HepG2 (cell line): ENCODE data around the gene UBE2I. TPM values are rescaled to one million over a fixed set of nuclear protein-coding genes. Genes with fewer than 3 reads are reported as not detected.

Experiments
- CAMTA2 ChIP-seq: sonication (generic); formaldehyde crosslinking; IDR thresholded peaks from 2 replicates; pipeline ENCODE4 v1.4.0; 2020; ENCODE audit warnings: mild to moderate bottlenecking, missing genetic modification reagents, borderline replicate concordance
- HIVEP1 ChIP-seq: sonication (generic); formaldehyde crosslinking; IDR thresholded peaks from 2 replicates; pipeline ENCODE4 v1.4.0; 2020; ENCODE audit warnings: mild to moderate bottlenecking, missing genetic modification reagents
- HNF4G ChIP-seq, 2 experiments: sonication (generic) in 1 of 2; formaldehyde crosslinking in 1 of 2; IDR thresholded peaks; 2 replicates each; pipeline versions ENCODE4 v1.4.0 to v1.6.1; 2011 to 2020; ENCODE audit warnings: borderline replicate concordance in 2 of 2, low read depth in 2 of 2, mild to moderate bottlenecking in 2 of 2, low read length in 1 of 2, missing genetic modification reagents in 1 of 2, moderate library complexity in 1 of 2
- IRX3 ChIP-seq: sonication (generic); formaldehyde crosslinking; IDR thresholded peaks from 2 replicates; pipeline ENCODE4 v1.8.1; 2023; ENCODE audit warnings: mild to moderate bottlenecking, low read depth, missing genetic modification reagents, borderline replicate concordance
- KDM5A ChIP-seq: fragments of 200-600 bp; sonication (generic); IDR thresholded peaks from 2 replicates; pipeline ENCODE4 v1.7.0; 2018; ENCODE audit warnings: antibody characterized with exemption, mild to moderate bottlenecking, low read length, borderline replicate concordance
- NR3C1 ChIP-seq: sonication (generic); formaldehyde crosslinking; IDR thresholded peaks from 2 replicates; pipeline ENCODE4 v1.4.0; 2020; ENCODE audit warnings: missing genetic modification reagents
- POLR2A ChIP-seq, 2 experiments: IDR thresholded peaks; 2 replicates each; pipeline ENCODE4 v1.6.1; 2011; ENCODE audit warnings: low read depth in 2 of 2, low read length in 2 of 2, mild to moderate bottlenecking in 1 of 2, moderate library complexity in 1 of 2; ENCODE audit not compliant: insufficient read depth in 1 of 2
- POLR2G ChIP-seq: fragments of 200-400 bp; formaldehyde crosslinking; IDR thresholded peaks from 2 replicates; pipeline ENCODE4 v1.6.1; 2018; ENCODE audit warnings: mild to moderate bottlenecking, low read depth, low read length, moderate library complexity
- RELA ChIP-seq: sonication (generic); formaldehyde crosslinking; IDR thresholded peaks from 2 replicates; pipeline ENCODE4 v1.4.0; 2020; ENCODE audit warnings: missing genetic modification reagents
- SMAD9 ChIP-seq: sonication (generic); formaldehyde crosslinking; IDR thresholded peaks from 2 replicates; pipeline ENCODE4 v1.5.1; 2020; ENCODE audit warnings: mild to moderate bottlenecking, missing genetic modification reagents
- ZFP62 ChIP-seq: sonication (generic); formaldehyde crosslinking; IDR thresholded peaks from 2 replicates; pipeline ENCODE4 v1.4.0; 2020; ENCODE audit warnings: missing genetic modification reagents
- ZNF572 ChIP-seq: sonication (generic); formaldehyde crosslinking; IDR thresholded peaks from 2 replicates; pipeline ENCODE4 v1.5.1; 2020; ENCODE audit warnings: mild to moderate bottlenecking, missing genetic modification reagents
- ZNF672 ChIP-seq: sonication (generic); formaldehyde crosslinking; IDR thresholded peaks from 2 replicates; pipeline ENCODE4 v1.8.1; 2022; ENCODE audit warnings: missing genetic modification reagents
- ZNF7 ChIP-seq: IDR thresholded peaks from 2 replicates; pipeline ENCODE4 v1.6.1; 2016; ENCODE audit warnings: missing biosample characterization, missing genetic modification reagents
- ZNF776 ChIP-seq: sonication (generic); formaldehyde crosslinking; IDR thresholded peaks from 2 replicates; pipeline ENCODE4 v1.4.0; 2020; ENCODE audit warnings: mild to moderate bottlenecking, missing genetic modification reagents
- ZSCAN12 ChIP-seq: sonication (generic); formaldehyde crosslinking; IDR thresholded peaks from 2 replicates; pipeline ENCODE4 v1.9.0; 2021; ENCODE audit warnings: mild to moderate bottlenecking, missing genetic modification reagents
- polyA plus RNA-seq, 8 experiments: library from polyadenylated mRNA; depleted of rRNA in 3 of 8; stranded (reverse) in 7 of 8; unstranded in 1 of 8; fragments of >200 nt; fragmentation: Illumina TruSeq in 4 of 8; extraction: Trizol in 4 of 8; gene quantifications; 2 replicates each; pipeline versions ENCODE4 v1.2.1 to v1.2.3, GENCODE V29; 2011 to 2016; ENCODE audit warnings: low read depth in 4 of 8, missing spikeins in 1 of 8, mixed read lengths in 1 of 8; ENCODE audit not compliant: insufficient read depth in 1 of 8
- total RNA-seq, 5 experiments: library from RNA; depleted of rRNA; stranded (reverse); fragments of >200 nt; fragmentation: Illumina TruSeq; extraction: Trizol; gene quantifications; 2 replicates each; pipeline ENCODE4 v1.2.3, GENCODE V29; 2016; ENCODE audit warnings: low read depth in 1 of 5
- TF ChIP-seq, protein P1 (sequence below): sonication (generic); formaldehyde crosslinking; IDR thresholded peaks from 2 replicates; pipeline ENCODE4 v1.5.0; 2020; ENCODE audit warnings: mild to moderate bottlenecking, missing genetic modification reagents, moderate library complexity
- TF ChIP-seq, protein P2 (sequence below): sonication (generic); formaldehyde crosslinking; IDR thresholded peaks from 2 replicates; pipeline ENCODE4 v1.8.0; 2023; ENCODE audit warnings: mild to moderate bottlenecking, missing genetic modification reagents
- TF ChIP-seq, protein P3 (sequence below): sonication (generic); formaldehyde crosslinking; IDR thresholded peaks from 2 replicates; pipeline ENCODE4 v1.5.1; 2020; ENCODE audit warnings: mild to moderate bottlenecking, missing genetic modification reagents, moderate library complexity
- TF ChIP-seq, protein P4 (sequence below): sonication (generic); formaldehyde crosslinking; IDR thresholded peaks from 2 replicates; pipeline ENCODE4 v1.8.0; 2022; ENCODE audit warnings: mild to moderate bottlenecking, missing genetic modification reagents, moderate library complexity

The UBE2I gene
- total and polyA plus RNA-seq, 2 of the 13 experiments (the other 11 are each of a cell fraction or from before 2014, with no cell fraction given): 75.8 to 98.9 TPM

DNA sequence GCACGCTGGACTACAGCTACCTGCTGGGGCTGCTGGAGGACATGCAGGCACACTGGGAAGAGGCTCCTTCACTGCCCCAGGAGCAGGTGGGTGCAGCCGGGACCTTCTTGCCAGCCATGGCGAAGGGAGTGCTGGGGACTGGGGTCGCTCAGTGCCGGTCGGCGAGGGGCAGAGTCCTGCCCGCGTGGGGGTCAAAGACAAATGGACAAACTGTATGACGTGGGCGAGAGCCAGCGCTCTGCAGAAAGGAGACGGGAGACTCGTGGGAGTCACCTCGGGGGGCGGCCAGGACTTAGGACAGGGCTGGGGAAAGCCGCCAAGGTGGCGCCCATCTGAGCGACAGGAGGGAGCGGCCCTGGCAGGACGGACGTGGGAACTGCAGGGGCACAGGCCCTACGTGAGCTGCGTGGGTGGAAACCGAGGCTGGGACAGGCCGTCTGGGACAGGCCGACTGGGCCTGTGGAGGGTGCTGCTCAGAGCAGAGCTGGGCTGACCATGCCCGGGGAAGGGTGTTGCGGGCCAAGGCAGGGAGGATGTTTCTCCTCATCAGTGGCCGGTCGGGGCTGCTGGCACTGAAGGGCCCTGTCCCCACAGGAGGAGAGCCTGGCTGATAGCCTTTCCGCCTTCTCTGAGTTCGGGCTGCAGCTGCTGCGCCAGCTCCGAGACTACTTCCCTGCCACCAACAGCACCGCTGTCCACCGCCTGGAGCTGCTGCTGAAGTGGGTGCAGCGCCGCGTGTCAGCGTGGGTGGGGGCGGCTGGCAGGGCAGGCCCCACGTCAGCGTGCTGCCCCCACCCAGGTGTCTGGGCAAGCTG, 34.2 kb downstream of the UBE2I start (continued):
- TF ChIP-seq, protein P1, sequence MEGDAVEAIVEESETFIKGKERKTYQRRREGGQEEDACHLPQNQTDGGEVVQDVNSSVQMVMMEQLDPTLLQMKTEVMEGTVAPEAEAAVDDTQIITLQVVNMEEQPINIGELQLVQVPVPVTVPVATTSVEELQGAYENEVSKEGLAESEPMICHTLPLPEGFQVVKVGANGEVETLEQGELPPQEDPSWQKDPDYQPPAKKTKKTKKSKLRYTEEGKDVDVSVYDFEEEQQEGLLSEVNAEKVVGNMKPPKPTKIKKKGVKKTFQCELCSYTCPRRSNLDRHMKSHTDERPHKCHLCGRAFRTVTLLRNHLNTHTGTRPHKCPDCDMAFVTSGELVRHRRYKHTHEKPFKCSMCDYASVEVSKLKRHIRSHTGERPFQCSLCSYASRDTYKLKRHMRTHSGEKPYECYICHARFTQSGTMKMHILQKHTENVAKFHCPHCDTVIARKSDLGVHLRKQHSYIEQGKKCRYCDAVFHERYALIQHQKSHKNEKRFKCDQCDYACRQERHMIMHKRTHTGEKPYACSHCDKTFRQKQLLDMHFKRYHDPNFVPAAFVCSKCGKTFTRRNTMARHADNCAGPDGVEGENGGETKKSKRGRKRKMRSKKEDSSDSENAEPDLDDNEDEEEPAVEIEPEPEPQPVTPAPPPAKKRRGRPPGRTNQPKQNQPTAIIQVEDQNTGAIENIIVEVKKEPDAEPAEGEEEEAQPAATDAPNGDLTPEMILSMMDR (CRISPR knock-in tag): 0 out of 2 replicates have a peak, but pooled peaks have one; percentile 3
- TF ChIP-seq ZNF672 (CRISPR knock-in tag) (no peak), ZSCAN12 (CRISPR knock-in tag) (no peak), KDM5A (peak; percentile 42; the same call in 1 of the 2 replicates), POLR2A (IDR thresholded peaks at IDR 0.05; ENCODE audit: insufficient read depth in 1 of 2, low read depth in 2 of 2, low read length in 2 of 2) (peak; percentile 72 to 81), NR3C1 (CRISPR knock-in tag) (no peak), ZNF7 (CRISPR knock-in tag) (no peak), POLR2G (peak; percentile 46; the same call in 1 of the 2 replicates), SMAD9 (CRISPR knock-in tag) (no peak), ZFP62 (CRISPR knock-in tag) (no peak), HNF4G (IDR thresholded peaks at IDR 0.05; ENCODE audit: borderline replicate concordance, low read depth, low read length) (no peak), HNF4G (CRISPR knock-in tag; IDR thresholded peaks at IDR 0.05; ENCODE audit: borderline replicate concordance, low read depth) (0 out of 2 replicates have a peak, but pooled peaks have one; percentile 35), HIVEP1 (CRISPR knock-in tag) (peak; percentile 52; the same call in 1 of the 2 replicates), IRX3 (CRISPR knock-in tag) (no peak), CAMTA2 (CRISPR knock-in tag) (0 out of 2 replicates have a peak, but pooled peaks have one; percentile 33), ZNF776 (CRISPR knock-in tag) (no peak), ZNF572 (0 out of 2 replicates have a peak, but pooled peaks have one; percentile 43), RELA (no peak)
- TF ChIP-seq, protein P2, sequence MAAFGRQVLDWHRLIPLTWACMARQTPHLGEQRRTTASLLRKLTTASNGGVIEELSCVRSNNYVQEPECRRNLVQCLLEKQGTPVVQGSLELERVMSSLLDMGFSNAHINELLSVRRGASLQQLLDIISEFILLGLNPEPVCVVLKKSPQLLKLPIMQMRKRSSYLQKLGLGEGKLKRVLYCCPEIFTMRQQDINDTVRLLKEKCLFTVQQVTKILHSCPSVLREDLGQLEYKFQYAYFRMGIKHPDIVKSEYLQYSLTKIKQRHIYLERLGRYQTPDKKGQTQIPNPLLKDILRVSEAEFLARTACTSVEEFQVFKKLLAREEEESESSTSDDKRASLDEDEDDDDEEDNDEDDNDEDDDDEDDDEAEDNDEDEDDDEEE (CRISPR knock-in tag): peak; percentile 46; the same call in 1 of the 2 replicates
- TF ChIP-seq, protein P3, sequence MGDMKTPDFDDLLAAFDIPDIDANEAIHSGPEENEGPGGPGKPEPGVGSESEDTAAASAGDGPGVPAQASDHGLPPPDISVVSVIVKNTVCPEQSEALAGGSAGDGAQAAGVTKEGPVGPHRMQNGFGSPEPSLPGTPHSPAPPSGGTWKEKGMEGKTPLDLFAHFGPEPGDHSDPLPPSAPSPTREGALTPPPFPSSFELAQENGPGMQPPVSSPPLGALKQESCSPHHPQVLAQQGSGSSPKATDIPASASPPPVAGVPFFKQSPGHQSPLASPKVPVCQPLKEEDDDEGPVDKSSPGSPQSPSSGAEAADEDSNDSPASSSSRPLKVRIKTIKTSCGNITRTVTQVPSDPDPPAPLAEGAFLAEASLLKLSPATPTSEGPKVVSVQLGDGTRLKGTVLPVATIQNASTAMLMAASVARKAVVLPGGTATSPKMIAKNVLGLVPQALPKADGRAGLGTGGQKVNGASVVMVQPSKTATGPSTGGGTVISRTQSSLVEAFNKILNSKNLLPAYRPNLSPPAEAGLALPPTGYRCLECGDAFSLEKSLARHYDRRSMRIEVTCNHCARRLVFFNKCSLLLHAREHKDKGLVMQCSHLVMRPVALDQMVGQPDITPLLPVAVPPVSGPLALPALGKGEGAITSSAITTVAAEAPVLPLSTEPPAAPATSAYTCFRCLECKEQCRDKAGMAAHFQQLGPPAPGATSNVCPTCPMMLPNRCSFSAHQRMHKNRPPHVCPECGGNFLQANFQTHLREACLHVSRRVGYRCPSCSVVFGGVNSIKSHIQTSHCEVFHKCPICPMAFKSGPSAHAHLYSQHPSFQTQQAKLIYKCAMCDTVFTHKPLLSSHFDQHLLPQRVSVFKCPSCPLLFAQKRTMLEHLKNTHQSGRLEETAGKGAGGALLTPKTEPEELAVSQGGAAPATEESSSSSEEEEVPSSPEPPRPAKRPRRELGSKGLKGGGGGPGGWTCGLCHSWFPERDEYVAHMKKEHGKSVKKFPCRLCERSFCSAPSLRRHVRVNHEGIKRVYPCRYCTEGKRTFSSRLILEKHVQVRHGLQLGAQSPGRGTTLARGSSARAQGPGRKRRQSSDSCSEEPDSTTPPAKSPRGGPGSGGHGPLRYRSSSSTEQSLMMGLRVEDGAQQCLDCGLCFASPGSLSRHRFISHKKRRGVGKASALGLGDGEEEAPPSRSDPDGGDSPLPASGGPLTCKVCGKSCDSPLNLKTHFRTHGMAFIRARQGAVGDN (CRISPR knock-in tag): peak; percentile 61; the same call in 1 of the 2 replicates
- TF ChIP-seq, protein P4, sequence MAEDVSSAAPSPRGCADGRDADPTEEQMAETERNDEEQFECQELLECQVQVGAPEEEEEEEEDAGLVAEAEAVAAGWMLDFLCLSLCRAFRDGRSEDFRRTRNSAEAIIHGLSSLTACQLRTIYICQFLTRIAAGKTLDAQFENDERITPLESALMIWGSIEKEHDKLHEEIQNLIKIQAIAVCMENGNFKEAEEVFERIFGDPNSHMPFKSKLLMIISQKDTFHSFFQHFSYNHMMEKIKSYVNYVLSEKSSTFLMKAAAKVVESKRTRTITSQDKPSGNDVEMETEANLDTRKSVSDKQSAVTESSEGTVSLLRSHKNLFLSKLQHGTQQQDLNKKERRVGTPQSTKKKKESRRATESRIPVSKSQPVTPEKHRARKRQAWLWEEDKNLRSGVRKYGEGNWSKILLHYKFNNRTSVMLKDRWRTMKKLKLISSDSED (CRISPR knock-in tag): no peak
